Loucy (cell line): ENCODE results near the gene ACADL.

ENCODE experiments used
- H2AFZ ChIP-seq: fragments of 200-600 bp; sonication (generic); 2 replicates; pipeline ENCODE4 v1.6.0; 2016; ENCODE audit warnings: antibody characterized with exemption, mild to moderate bottlenecking, low read length, moderate library complexity
- H3F3A ChIP-seq: fragments of 200-600 bp; 2 replicates; pipeline ENCODE4 v1.6.0; 2016; ENCODE audit warnings: antibody characterized with exemption, low read depth, mild to moderate bottlenecking
- H3K27me3 ChIP-seq: fragments of 200-600 bp; sonication (generic); 2 replicates; pipeline ENCODE4 v1.6.1; 2014; ENCODE audit warnings: low read length, mild to moderate bottlenecking; ENCODE audit not compliant: insufficient read depth, poor library complexity, severe bottlenecking
- H3K36me3 ChIP-seq: fragments of 200-600 bp; sonication (generic); 2 replicates; pipeline ENCODE4 v1.6.1; 2016; ENCODE audit warnings: low read length; ENCODE audit not compliant: insufficient read depth
- H3K4me1 ChIP-seq: fragments of 200-600 bp; sonication (generic); 2 replicates; pipeline ENCODE4 v1.5.1; 2014; ENCODE audit warnings: low read length, mild to moderate bottlenecking; ENCODE audit not compliant: insufficient read depth, poor library complexity, severe bottlenecking
- H3K4me2 ChIP-seq: fragments of 200-600 bp; sonication (generic); 2 replicates; pipeline ENCODE4 v1.6.0; 2014; ENCODE audit warnings: antibody characterized with exemption, low read length, low read depth, mild to moderate bottlenecking; ENCODE audit not compliant: poor library complexity, severe bottlenecking
- H3K4me3 ChIP-seq: fragments of 200-600 bp; sonication (generic); 2 replicates; pipeline ENCODE4 v1.5.1; 2014; ENCODE audit warnings: low read length, mild to moderate bottlenecking, mixed read lengths; ENCODE audit not compliant: poor library complexity, severe bottlenecking
- H3K79me2 ChIP-seq: fragments of 200-600 bp; sonication (generic); 2 replicates; pipeline ENCODE4 v1.6.1; 2014; ENCODE audit warnings: low read length; ENCODE audit not compliant: insufficient read depth
- H3K9ac ChIP-seq: fragments of 200-600 bp; sonication (generic); 2 replicates; pipeline ENCODE4 v1.6.0; 2014; ENCODE audit warnings: mild to moderate bottlenecking, low read depth, low read length, moderate library complexity; ENCODE audit not compliant: poor library complexity, severe bottlenecking
- H3K9me2 ChIP-seq: fragments of 200-600 bp; sonication (generic); replicated peaks from 2 replicates; pipeline ENCODE4 v1.6.1; 2016; ENCODE audit warnings: low read depth, low read length, mixed read lengths
- H3K9me3 ChIP-seq: fragments of 200-600 bp; sonication (generic); 2 replicates; pipeline ENCODE4 v1.6.1; 2014; ENCODE audit warnings: mild to moderate bottlenecking, antibody characterized with exemption, low read length, low read depth; ENCODE audit not compliant: insufficient read depth
- H4K20me1 ChIP-seq: fragments of 200-600 bp; sonication (generic); 2 replicates; pipeline ENCODE4 v1.6.0; 2014; ENCODE audit warnings: antibody characterized with exemption, low read length, mild to moderate bottlenecking; ENCODE audit not compliant: insufficient read depth, poor library complexity, severe bottlenecking
- CTCF ChIP-seq: fragments of 200-600 bp; sonication (generic); conservative IDR thresholded peaks from 2 replicates; pipeline ENCODE4 v1.5.1; 2014; ENCODE audit warnings: mild to moderate bottlenecking, antibody characterized with exemption, low read length
- EZH2phosphoT487 ChIP-seq: fragments of 200-600 bp; IDR thresholded peaks from 2 replicates; pipeline ENCODE4 v1.6.1; 2018; ENCODE audit warnings: antibody characterized with exemption, mild to moderate bottlenecking, moderate library complexity, borderline replicate concordance

Gene ACADL

GRCh38 chr2:210215120-210215519, 10.1 kb downstream of the ACADL start:
- no peak overlapping the region for H2AFZ ChIP-seq
- H3K4me3 ChIP-seq, result no peak overlapping the region
- no peaks in the 10 kb centered on the region for H3K27me3 ChIP-seq
- TF ChIP-seq CTCF, result no peak
- TF ChIP-seq EZH2phosphoT487, result no peak
- H3K4me2 ChIP-seq, result no peak overlapping the region
- H3K9me2 ChIP-seq, result no peaks in the 10 kb centered on the region
- H3F3A ChIP-seq, result no peaks in the 10 kb centered on the region
- H3K9me3 ChIP-seq, result no peaks in the 10 kb centered on the region
- H3K79me2 ChIP-seq, result no peaks in the 10 kb centered on the region
- no peaks in the 10 kb centered on the region for H3K4me1 ChIP-seq
- H4K20me1 ChIP-seq, result no peaks in the 10 kb centered on the region
- H3K9ac ChIP-seq, result no peak overlapping the region
- no peaks in the 10 kb centered on the region for H3K36me3 ChIP-seq

GRCh38 chr2:210210185-210210584, 15.1 kb downstream of the ACADL start:
- Histone ChIP-seq H3K4me3 (no peak overlapping the region), H2AFZ (no peak overlapping the region), H3K79me2 (no peaks in the 10 kb centered on the region), H3F3A (no peaks in the 10 kb centered on the region), H3K36me3 (no peaks in the 10 kb centered on the region), H4K20me1 (no peaks in the 10 kb centered on the region), H3K4me2 (no peak overlapping the region), H3K4me1 (no peaks in the 10 kb centered on the region), H3K27me3 (no peaks in the 10 kb centered on the region), H3K9me3 (no peaks in the 10 kb centered on the region), H3K9ac (no peak overlapping the region), H3K9me2 (no peaks in the 10 kb centered on the region)
- no peak for TF ChIP-seq EZH2phosphoT487

GRCh38 chr2:210207929-210208328, 17.3 kb downstream of the ACADL start:
- no peaks in the 10 kb centered on the region for H3K9me2 ChIP-seq
- H3K4me1 ChIP-seq, result no peaks in the 10 kb centered on the region
- H3K27me3 ChIP-seq, result no peaks in the 10 kb centered on the region
- H3K9ac ChIP-seq, result no peak overlapping the region
- H2AFZ ChIP-seq, result no peak overlapping the region
- H3F3A ChIP-seq, result no peaks in the 10 kb centered on the region
- no peaks in the 10 kb centered on the region for H3K79me2 ChIP-seq
- no peaks in the 10 kb centered on the region for H3K36me3 ChIP-seq
- no peak overlapping the region for H3K4me2 ChIP-seq
- H3K4me3 ChIP-seq, result no peak overlapping the region
- no peaks in the 10 kb centered on the region for H4K20me1 ChIP-seq
- TF ChIP-seq EZH2phosphoT487 (no peak), CTCF (no peak)
- no peaks in the 10 kb centered on the region for H3K9me3 ChIP-seq

- TF ChIP-seq CTCF (no peak), EZH2phosphoT487 (no peak)
- H4K20me1 ChIP-seq, result no peaks in the 10 kb centered on the region
- no peaks in the 10 kb centered on the region for H3K79me2 ChIP-seq
- no peaks in the 10 kb centered on the region for H3K4me1 ChIP-seq
- no peak overlapping the region for H3K9ac ChIP-seq
- H3K9me3 ChIP-seq, result no peaks in the 10 kb centered on the region
- no peaks in the 10 kb centered on the region for H3K36me3 ChIP-seq
- H3K27me3 ChIP-seq, result no peaks in the 10 kb centered on the region
- no peaks in the 10 kb centered on the region for H3F3A ChIP-seq
- H3K4me3 ChIP-seq, result no peak overlapping the region
- no peak overlapping the region for H2AFZ ChIP-seq
- H3K9me2 ChIP-seq, result no peaks in the 10 kb centered on the region
- H3K4me2 ChIP-seq, result no peak overlapping the region
Observed at GRCh38 chr2:210203558-210203957, 21.7 kb downstream of the ACADL start.
